AG10803 (cell line): ENCODE data around the gene KRTAP4-11.
A peak's percentile ranks its signal among the peaks of the same experiment; 100 is the strongest.
"Not testable (repeated sequence)": the region's sequence is repeated elsewhere in the genome, so short reads cannot be mapped to it uniquely, and the experiment has no call there.

Experiments used
- DNase-seq: peaks from one replicate; pipeline ENCODE4 v3.0.0; 2010; ENCODE audit warnings: low read depth
- H3K4me3 ChIP-seq: 2 replicates; pipeline ENCODE4 v1.5.1; 2011; ENCODE audit warnings: mild to moderate bottlenecking, low read length, control low read depth
- CTCF ChIP-seq: conservative IDR thresholded peaks from 2 replicates; pipeline ENCODE4 v1.5.1; 2011; ENCODE audit warnings: mild to moderate bottlenecking, low read length, control low read depth, inconsistent platforms

KRTAP4-11 gene

GRCh38 chr17:41118721-41119120, 548 bp upstream of the KRTAP4-11 start:
- H3K4me3 ChIP-seq = no peak overlapping the region
- DNase-seq = no peak
- no peak for TF ChIP-seq CTCF

DNA sequence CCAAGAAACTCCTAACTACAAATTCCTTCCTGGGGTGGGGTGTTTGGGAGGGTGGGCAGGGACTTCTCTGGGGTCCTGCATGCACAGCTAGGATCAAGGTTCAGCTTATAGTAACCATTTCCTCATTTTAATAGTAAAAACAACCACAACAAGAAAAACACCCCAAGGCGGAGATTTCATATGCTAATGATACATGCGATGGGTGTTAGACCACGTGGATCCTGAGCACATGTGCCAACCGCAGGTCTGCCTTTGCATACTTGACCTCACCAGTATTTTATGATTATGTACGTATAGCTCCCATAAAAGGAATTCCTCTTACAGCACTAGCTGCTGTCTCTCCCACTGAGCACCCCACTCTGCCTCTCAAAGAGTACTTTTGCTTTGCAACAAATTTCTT, 1.9 kb downstream of the KRTAP4-11 start:
- H3K4me3 ChIP-seq = no peak overlapping the region
- no peak for DNase-seq
- no peak for TF ChIP-seq CTCF

GRCh38 chr17:41111151-41111885, 6.9 kb downstream of the KRTAP4-11 start:
- DNase-seq = no peak
- TF ChIP-seq CTCF = no peak
- no peak overlapping the region for H3K4me3 ChIP-seq

DNA sequence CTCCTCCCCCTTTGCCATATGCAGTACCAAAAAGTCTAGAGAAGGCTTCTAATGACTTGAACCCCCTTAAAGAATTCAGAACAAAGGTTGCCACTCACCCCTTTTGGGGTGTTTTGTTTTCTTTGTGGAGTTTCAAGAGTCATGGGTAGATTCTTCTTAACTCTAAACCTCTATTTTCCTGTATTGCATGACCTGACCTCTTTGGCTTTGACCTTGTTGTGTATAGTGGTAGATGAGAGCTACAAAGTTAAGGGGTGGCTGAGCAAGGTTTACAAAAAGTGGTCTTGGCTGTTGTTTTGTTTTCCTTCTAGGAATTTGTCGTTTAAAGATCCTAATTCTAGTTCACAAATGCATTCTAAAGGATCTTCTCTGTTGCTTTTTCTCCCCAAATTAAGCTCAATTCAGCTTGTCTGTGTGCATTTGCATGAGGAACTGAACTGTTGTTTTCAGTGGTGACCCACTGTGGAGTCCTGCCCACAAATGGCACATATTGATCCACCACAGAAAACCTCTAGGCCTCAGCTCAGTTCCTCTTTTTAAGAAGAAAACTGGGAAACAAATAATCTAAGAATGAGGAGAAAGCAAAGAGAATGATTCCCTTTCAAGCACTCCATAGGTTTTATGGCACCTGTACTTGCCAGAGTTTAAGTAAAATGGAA, 9.3 kb downstream of the KRTAP4-11 start:
- H3K4me3 ChIP-seq = peak overlapping the region; percentile 30
- not testable (repeated sequence) for DNase-seq

DNA sequence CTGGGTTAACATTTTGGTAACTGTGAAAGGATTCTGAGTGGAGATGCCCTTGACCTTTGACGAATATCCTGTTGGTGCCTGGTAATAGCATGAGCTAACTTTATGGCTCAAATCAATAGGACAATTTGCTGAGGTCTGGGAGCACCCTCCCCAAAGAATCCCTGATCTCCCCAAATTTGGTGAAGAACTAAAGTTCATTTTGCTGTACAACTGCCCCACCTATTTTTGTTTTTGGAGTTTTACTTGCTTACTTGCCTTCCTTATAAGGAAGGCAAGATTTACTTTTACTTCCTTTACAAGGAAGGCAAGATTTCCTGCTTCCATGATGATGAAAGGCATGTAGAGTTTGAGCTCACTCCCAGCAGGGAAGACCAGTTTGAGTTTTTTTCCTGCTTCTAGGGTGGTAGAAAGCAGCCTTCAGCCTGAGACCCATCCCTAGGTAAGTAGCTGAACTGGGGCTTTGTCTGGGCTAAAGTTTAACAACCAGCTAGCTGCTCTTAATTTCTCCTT, 10.2 kb downstream of the KRTAP4-11 start:
- no peak for TF ChIP-seq CTCF
- H3K4me3 ChIP-seq = peak overlapping the region; percentile 30
- peak; percentile 34 for DNase-seq

- not testable (repeated sequence) for DNase-seq
Observed at GRCh38 chr17:41105347-41105746, 12.8 kb downstream of the KRTAP4-11 start, which contains the start of gene KRTAP4-9. Gene KRTAP4-9, plus strand, starts transcription at chr17:41105389. Its CDS starts 0 bp downstream, at chr17:41105389.

DNA sequence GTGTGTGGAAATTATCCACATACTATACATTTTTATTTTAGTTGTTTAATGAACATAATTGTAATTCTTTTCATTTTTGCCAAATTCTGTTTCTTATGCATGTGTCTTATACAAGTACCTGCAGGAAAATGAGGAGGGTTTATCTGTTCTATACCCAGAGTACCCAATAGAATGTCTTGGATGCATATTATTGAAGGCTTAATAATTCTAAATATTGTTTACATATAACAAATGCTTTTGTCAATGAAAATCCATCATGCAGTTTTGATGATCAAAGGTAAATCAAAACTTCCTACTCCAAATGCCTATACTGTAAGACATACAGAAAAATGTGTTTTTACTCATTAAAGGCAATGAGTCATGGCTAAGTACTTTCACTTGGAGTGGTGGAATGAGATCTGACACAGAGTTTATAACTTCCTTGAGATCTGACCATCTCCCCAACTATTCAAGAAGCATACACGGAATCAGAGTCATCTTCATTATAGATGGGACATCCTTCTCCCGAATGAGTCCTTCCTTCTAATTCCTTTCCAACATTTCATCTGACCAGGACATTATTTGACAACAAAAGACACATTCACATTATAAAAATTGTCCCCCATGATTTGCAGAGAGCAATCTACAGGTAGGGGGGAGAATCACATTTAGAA, 13.7 kb downstream of the KRTAP4-11 start:
- peak; percentile 63 for DNase-seq
- not testable (repeated sequence) for H3K4me3 ChIP-seq

More at GRCh38 chr17:41105347-41105746, 12.8 kb downstream of the KRTAP4-11 start, which contains the start of gene KRTAP4-9:
- H3K4me3 ChIP-seq = not testable (repeated sequence)

DNA sequence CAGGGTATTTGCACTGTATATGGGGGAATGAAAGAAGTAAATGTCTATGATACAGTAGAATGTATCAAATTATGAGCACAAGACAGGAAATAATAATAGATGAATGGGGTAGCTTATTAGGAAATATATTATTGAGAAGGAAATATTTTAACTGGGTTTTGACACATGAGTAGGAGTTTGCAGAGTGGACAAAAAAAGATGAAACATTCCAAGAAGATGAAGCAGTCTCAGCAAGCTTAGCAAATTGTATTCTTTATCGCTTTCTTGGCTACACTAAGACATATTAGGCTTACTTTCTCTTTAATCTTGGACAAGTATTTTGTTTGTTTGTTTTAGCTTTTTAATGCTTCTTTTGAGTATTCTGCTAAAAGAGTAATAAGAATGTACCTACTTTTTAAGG, 14.3 kb downstream of the KRTAP4-11 start:
- TF ChIP-seq CTCF = no peak
- H3K4me3 ChIP-seq = no peak overlapping the region
- DNase-seq = no peak
